ENCODE measurements around the gene ZMYND8.

The ZMYND8 gene

GRCh38 chr20:47330933-47331708 lies 25.4 kb downstream of the ZMYND8 start:
- DNase-seq: peak; percentile 78

GRCh38 chr20:47330071-47330470 lies 26.4 kb downstream of the ZMYND8 start:
- no peak for DNase-seq

GRCh38 chr20:47328129-47328528 lies 28.4 kb downstream of the ZMYND8 start:
- no peak for DNase-seq

GRCh38 chr20:47327711-47328110 lies 28.8 kb downstream of the ZMYND8 start:
- no peak for DNase-seq

GRCh38 chr20:47326658-47327268 lies 29.7 kb downstream of the ZMYND8 start:
- DNase-seq: peak; percentile 80

- DNase-seq: no peak
These were observed 31.3 kb downstream of the ZMYND8 start for GRCh38 chr20:47325242-47325641.

- DNase-seq: no peak
These were observed 35.3 kb downstream of the ZMYND8 start for GRCh38 chr20:47320990-47321805.

GRCh38 chr20:47319517-47320252 lies 36.8 kb downstream of the ZMYND8 start:
- DNase-seq: peak; percentile 86

GRCh38 chr20:47318586-47319516 lies 37.6 kb downstream of the ZMYND8 start:
- DNase-seq: peak; percentile 78

- DNase-seq: peak; percentile 85
These were observed 38.4 kb downstream of the ZMYND8 start for GRCh38 chr20:47318027-47318585.

GRCh38 chr20:47317127-47317895 lies 39.2 kb downstream of the ZMYND8 start:
- peak; percentile 99 for DNase-seq

- DNase-seq: no peak
These were observed 39.7 kb downstream of the ZMYND8 start for GRCh38 chr20:47316776-47317126.

GRCh38 chr20:47315339-47316056 lies 41.0 kb downstream of the ZMYND8 start:
- DNase-seq: peak; percentile 98

- no peak for DNase-seq
These were observed 41.7 kb downstream of the ZMYND8 start for GRCh38 chr20:47314647-47315338.

GRCh38 chr20:47311967-47312681 lies 44.4 kb downstream of the ZMYND8 start:
- no peak for DNase-seq

- DNase-seq: no peak
These were observed 45.3 kb downstream of the ZMYND8 start for GRCh38 chr20:47311211-47311610.

GRCh38 chr20:47310729-47311128 lies 45.8 kb downstream of the ZMYND8 start:
- DNase-seq: no peak

- no peak for DNase-seq
These were observed 46.6 kb downstream of the ZMYND8 start for GRCh38 chr20:47309806-47310426.

Data from fibroblast of skin of right biceps (primary cell).